H9 (cell line): ENCODE results near the gene YIPF5. TPM values are rescaled to one million over a fixed set of nuclear protein-coding genes. Genes with fewer than 3 reads are reported as not detected.

Experiments used
- DNase-seq: peaks from one replicate; pipeline ENCODE4 v3.0.0-alpha.2; 2017
- H2AFZ ChIP-seq: one replicate; pipeline ENCODE4 v1.6.1; 2013; ENCODE audit warnings: mild to moderate bottlenecking, low read length, control low read depth, moderate library complexity
- H2AK5ac ChIP-seq: 2 replicates; pipeline ENCODE4 v1.6.1; 2013; ENCODE audit warnings: low read length, control low read depth, mixed read lengths; ENCODE audit not compliant: insufficient read length
- H2BK120ac ChIP-seq: one replicate; pipeline ENCODE4 v1.6.1; 2013; ENCODE audit warnings: low read depth, mild to moderate bottlenecking, low read length, control low read depth, inconsistent platforms; ENCODE audit not compliant: poor library complexity, severe bottlenecking
- H2BK12ac ChIP-seq: 2 replicates; pipeline ENCODE4 v1.6.1; 2013; ENCODE audit warnings: low read length, control low read depth, mixed read lengths, low read depth; ENCODE audit not compliant: insufficient read length
- H2BK15ac ChIP-seq: 2 replicates; pipeline ENCODE4 v1.6.1; 2013; ENCODE audit warnings: low read depth, low read length, control low read depth
- H2BK20ac ChIP-seq: one replicate; pipeline ENCODE4 v1.6.1; 2013; ENCODE audit warnings: low read depth, mild to moderate bottlenecking, low read length, control low read depth, inconsistent platforms; ENCODE audit not compliant: poor library complexity, severe bottlenecking
- H2BK5ac ChIP-seq: 2 replicates; pipeline ENCODE4 v1.6.1; 2013; ENCODE audit warnings: low read length, control low read depth, mixed read lengths; ENCODE audit not compliant: insufficient read length
- H3K14ac ChIP-seq: 2 replicates; pipeline ENCODE4 v1.6.1; 2013; ENCODE audit warnings: low read length, control low read depth; ENCODE audit not compliant: insufficient read depth
- H3K18ac ChIP-seq: 2 replicates; pipeline ENCODE4 v1.6.1; 2013; ENCODE audit warnings: low read depth, mild to moderate bottlenecking, mixed read lengths, low read length, control low read depth; ENCODE audit not compliant: insufficient read length
- H3K23ac ChIP-seq: 2 replicates; pipeline ENCODE4 v1.6.1; 2013; ENCODE audit warnings: low read length, control low read depth, mixed read lengths, low read depth; ENCODE audit not compliant: insufficient read length
- H3K23me2 ChIP-seq: 2 replicates; pipeline ENCODE4 v1.6.1; 2013; ENCODE audit warnings: low read depth, mild to moderate bottlenecking, mixed read lengths, low read length, control low read depth; ENCODE audit not compliant: insufficient read length, poor library complexity, severe bottlenecking
- H3K27ac ChIP-seq: 2 replicates; pipeline ENCODE4 v1.5.1; 2013; ENCODE audit warnings: low read length, control low read depth, mixed read lengths, low read depth; ENCODE audit not compliant: insufficient read length
- H3K27me3 ChIP-seq: 2 replicates; pipeline ENCODE4 v1.6.1; 2013; ENCODE audit warnings: low read length, control low read depth, inconsistent platforms; ENCODE audit not compliant: insufficient read depth
- H3K4ac ChIP-seq: 2 replicates; pipeline ENCODE4 v1.6.1; 2013; ENCODE audit warnings: low read depth, mild to moderate bottlenecking, control low read depth, inconsistent platforms, low read length, moderate library complexity
- H3K4me1 ChIP-seq: 2 replicates; pipeline ENCODE4 v1.6.1; 2013; ENCODE audit warnings: low read length, control low read depth, inconsistent platforms; ENCODE audit not compliant: insufficient read depth
- H3K4me2 ChIP-seq: 2 replicates; pipeline ENCODE4 v1.6.1; 2013; ENCODE audit warnings: low read length, control low read depth, mixed read lengths; ENCODE audit not compliant: insufficient read length, insufficient read depth
- H3K56ac ChIP-seq: 2 replicates; pipeline ENCODE4 v1.6.1; 2013; ENCODE audit warnings: low read depth, mild to moderate bottlenecking, mixed read lengths, low read length, control low read depth; ENCODE audit not compliant: insufficient read length
- H3K79me1 ChIP-seq: 2 replicates; pipeline ENCODE4 v1.6.1; 2013; ENCODE audit warnings: low read depth, mild to moderate bottlenecking, moderate library complexity, low read length, control low read depth, inconsistent platforms; ENCODE audit not compliant: insufficient read depth, poor library complexity, severe bottlenecking
- H3K79me2 ChIP-seq: 2 replicates; pipeline ENCODE4 v1.6.1; 2013; ENCODE audit warnings: low read length, control low read depth, inconsistent platforms; ENCODE audit not compliant: insufficient read depth
- H3K9ac ChIP-seq: 2 replicates; pipeline ENCODE4 v1.6.1; 2013; ENCODE audit warnings: low read length, control low read depth, mixed read lengths; ENCODE audit not compliant: insufficient read length; ENCODE audit errors: extremely low read depth
- H3K9me3 ChIP-seq: one replicate; pipeline ENCODE4 v1.6.1; 2013; ENCODE audit warnings: low read depth, low read length, inconsistent platforms; ENCODE audit not compliant: control insufficient read depth
- H3T11ph ChIP-seq: one replicate; pipeline ENCODE4 v1.6.1; 2013; ENCODE audit warnings: mild to moderate bottlenecking, low read length, control low read depth, inconsistent platforms
- H4K20me1 ChIP-seq: one replicate; pipeline ENCODE4 v1.6.1; 2013; ENCODE audit not compliant: control insufficient read depth, insufficient read length, insufficient read depth
- H4K5ac ChIP-seq: 2 replicates; pipeline ENCODE4 v1.6.1; 2013; ENCODE audit warnings: low read depth, mild to moderate bottlenecking, mixed read lengths, low read length, control low read depth; ENCODE audit not compliant: insufficient read length
- H4K8ac ChIP-seq: replicated peaks from 2 replicates; pipeline ENCODE4 v1.6.1; 2013; ENCODE audit warnings: low read length, control low read depth, mixed read lengths, low read depth; ENCODE audit not compliant: insufficient read length
- H4K91ac ChIP-seq: 2 replicates; pipeline ENCODE4 v1.6.1; 2013; ENCODE audit warnings: low read depth, mild to moderate bottlenecking, moderate library complexity, mixed read lengths, low read length, control low read depth; ENCODE audit not compliant: insufficient read length
- H3K27ac Mint-ChIP-seq, 3 experiments: 2 replicates in 2 of 3; 3 replicates in 1 of 3; pipeline ENCODE4 v1.8.0; 2020 to 2021; ENCODE audit warnings: mixed read lengths in 3 of 3, mild to moderate bottlenecking in 1 of 3, moderate library complexity in 1 of 3
- H3K27me3 Mint-ChIP-seq: 2 replicates; pipeline ENCODE4 v1.8.0; 2021; ENCODE audit warnings: low read depth, mild to moderate bottlenecking, moderate library complexity, mixed read lengths
- H3K36me3 Mint-ChIP-seq, 3 experiments: 2 replicates in 2 of 3; 3 replicates in 1 of 3; pipeline ENCODE4 v1.8.0; 2020 to 2021; ENCODE audit warnings: low read depth in 3 of 3, mixed read lengths in 3 of 3; ENCODE audit not compliant: insufficient read depth in 1 of 3
- H3K4me1 Mint-ChIP-seq, 2 experiments: 2 replicates each; pipeline ENCODE4 v1.8.0; 2020; ENCODE audit warnings: mixed read lengths in 2 of 2
- H3K4me3 Mint-ChIP-seq, 2 experiments: 2 replicates in 1 of 2; 3 replicates in 1 of 2; pipeline ENCODE4 v1.8.0; 2020 to 2021; ENCODE audit warnings: mild to moderate bottlenecking in 2 of 2, mixed read lengths in 2 of 2, moderate library complexity in 1 of 2
- H3K9me3 Mint-ChIP-seq, 2 experiments: 2 replicates in 1 of 2; 3 replicates in 1 of 2; pipeline ENCODE4 v1.8.0; 2020; ENCODE audit warnings: mild to moderate bottlenecking in 2 of 2, mixed read lengths in 2 of 2, moderate library complexity in 1 of 2
- CTCF ChIP-seq: fragments of 200-600 bp; sonication (generic); conservative IDR thresholded peaks from 3 replicates; pipeline ENCODE4 v1.8.0; 2021; ENCODE audit warnings: antibody characterized with exemption, mild to moderate bottlenecking
- WGBS: extraction: QIAGEN DNeasy Blood & Tissue Kit; methylation state at CpG from one replicate; pipeline ENCODE4 v1.1.7; 2013; ENCODE audit warnings: missing lambda C conversion rate, low lambda C conversion rate, mixed read lengths; ENCODE audit not compliant: insufficient read length; ENCODE audit errors: extremely low coverage; 5-methylcytosine and 5-hydroxymethylcytosine counted together
- total RNA-seq: library from RNA; stranded (reverse); gene quantifications from 2 replicates; pipeline ENCODE4 v1.2.1, GENCODE V29; 2021

The YIPF5 gene
- total RNA-seq, 1 experiment from 2014 or later = 44.6 TPM

- Histone ChIP-seq H2BK15ac (no peak overlapping the region), H3K27me3 (no peaks in the 10 kb centered on the region), H3K4me2 (no peak overlapping the region), H3K23me2 (no peaks in the 10 kb centered on the region), H3K56ac (no peak overlapping the region), H4K91ac (no peak overlapping the region), H3K14ac (no peak overlapping the region), H3K79me1 (no peaks in the 10 kb centered on the region), H2AFZ (no peak overlapping the region), H3K9ac (no peak overlapping the region), H3K23ac (no peak overlapping the region), H3K4ac (no peak overlapping the region), H2BK12ac (no peak overlapping the region), H3K4me1 (no peaks in the 10 kb centered on the region), H3K79me2 (no peaks in the 10 kb centered on the region), H3K18ac (no peak overlapping the region), H2AK5ac (no peak overlapping the region), H4K5ac (no peak overlapping the region), H3T11ph (no peak overlapping the region), H2BK5ac (no peak overlapping the region), H2BK20ac (no peak overlapping the region), H3K9me3 (no peaks in the 10 kb centered on the region), H4K20me1 (no peaks in the 10 kb centered on the region), H4K8ac (no peak overlapping the region), H3K27ac (no peak overlapping the region), H2BK120ac (no peak overlapping the region)
- Mint-ChIP-seq H3K27me3 (peaks cover 21% of the 10 kb centered on the region), H3K36me3 (no peaks in the 10 kb centered on the region), H3K9me3 (no peaks in the 10 kb centered on the region), H3K4me3 (no peak overlapping the region), H3K4me1 (peaks cover 7 to 10% of the 10 kb centered on the region in 2 experiments), H3K27ac (no peak overlapping the region)
- whole genome bisulfite sequencing = no CpG with 5 or more reads among the region's 1 CpG
- DNase-seq = no peak
- TF ChIP-seq CTCF = no peak
Observed at GRCh38 chr5:144210655-144211054, 40.2 kb upstream of the YIPF5 start.
